MG63 (cell line): ENCODE data around the gene KIAA1328. TPM values are rescaled to one million over a fixed set of nuclear protein-coding genes. Genes with fewer than 3 reads are reported as not detected.

Experiments used
- DNase-seq: peaks from one replicate; pipeline ENCODE4 v3.0.0-alpha.2; 2020
- H3K27me3 ChIP-seq: fragments of 250-450 bp; sonication (Bioruptor Pico); 2 replicates; pipeline ENCODE4 v1.5.1; 2020; ENCODE audit warnings: mild to moderate bottlenecking, moderate library complexity
- H3K36me3 ChIP-seq: fragments of 250-450 bp; sonication (Bioruptor Pico); 2 replicates; pipeline ENCODE4 v1.5.1; 2020; ENCODE audit warnings: mild to moderate bottlenecking, moderate library complexity
- H3K4me3 ChIP-seq: fragments of 250-450 bp; sonication (Bioruptor Pico); 2 replicates; pipeline ENCODE4 v1.5.1; 2020; ENCODE audit warnings: mild to moderate bottlenecking, moderate library complexity
- H3K9me3 ChIP-seq: fragments of 250-450 bp; sonication (Bioruptor Pico); 2 replicates; pipeline ENCODE4 v1.5.1; 2020; ENCODE audit warnings: mild to moderate bottlenecking, moderate library complexity
- total RNA-seq: library from RNA; depleted of rRNA; stranded (reverse); fragments of >200 nt; shearing (Covaris generic); gene quantifications from 2 replicates; pipeline ENCODE4 v1.2.3, GENCODE V29; 2014; ENCODE audit warnings: low replicate concordance

The KIAA1328 gene
- total RNA-seq, 1 experiment from 2014 or later, result 2.4 TPM

DNA sequence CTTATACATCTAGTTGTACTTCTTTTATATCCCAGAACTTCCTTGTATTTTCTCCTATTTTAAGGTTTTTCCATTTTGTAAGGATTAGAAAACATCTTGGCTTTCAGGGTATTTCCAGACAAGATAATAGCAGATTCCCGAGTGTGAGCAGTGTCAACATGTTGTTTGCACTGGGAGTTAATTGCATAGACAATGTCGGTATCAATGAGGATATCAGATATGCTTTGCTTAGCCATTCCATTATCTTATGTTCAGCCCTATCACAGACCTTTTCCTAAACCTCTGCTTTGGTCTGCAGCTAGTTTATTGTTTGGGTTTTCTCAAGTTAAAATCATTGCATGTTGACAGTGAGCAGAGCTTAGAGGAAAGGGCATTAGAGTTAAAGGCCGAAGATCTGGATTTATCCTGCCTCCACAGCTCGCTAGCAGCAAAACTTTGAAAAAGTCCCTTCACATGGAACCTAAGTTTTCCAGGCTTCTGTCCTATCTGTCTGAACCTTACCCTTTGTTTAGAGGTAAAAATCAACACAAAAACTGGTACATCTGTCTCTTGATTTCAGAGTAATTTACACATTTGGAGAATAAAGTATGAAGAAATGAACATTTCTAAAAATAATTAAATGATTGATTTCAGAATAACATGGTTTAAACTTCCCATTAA, 355.4 kb downstream of the KIAA1328 start:
- H3K9me3 ChIP-seq, result no peaks in the 10 kb centered on the region
- no peak overlapping the region for H3K4me3 ChIP-seq
- H3K36me3 ChIP-seq, result no peaks in the 10 kb centered on the region
- H3K27me3 ChIP-seq, result no peaks in the 10 kb centered on the region
- DNase-seq, result no peak

DNA sequence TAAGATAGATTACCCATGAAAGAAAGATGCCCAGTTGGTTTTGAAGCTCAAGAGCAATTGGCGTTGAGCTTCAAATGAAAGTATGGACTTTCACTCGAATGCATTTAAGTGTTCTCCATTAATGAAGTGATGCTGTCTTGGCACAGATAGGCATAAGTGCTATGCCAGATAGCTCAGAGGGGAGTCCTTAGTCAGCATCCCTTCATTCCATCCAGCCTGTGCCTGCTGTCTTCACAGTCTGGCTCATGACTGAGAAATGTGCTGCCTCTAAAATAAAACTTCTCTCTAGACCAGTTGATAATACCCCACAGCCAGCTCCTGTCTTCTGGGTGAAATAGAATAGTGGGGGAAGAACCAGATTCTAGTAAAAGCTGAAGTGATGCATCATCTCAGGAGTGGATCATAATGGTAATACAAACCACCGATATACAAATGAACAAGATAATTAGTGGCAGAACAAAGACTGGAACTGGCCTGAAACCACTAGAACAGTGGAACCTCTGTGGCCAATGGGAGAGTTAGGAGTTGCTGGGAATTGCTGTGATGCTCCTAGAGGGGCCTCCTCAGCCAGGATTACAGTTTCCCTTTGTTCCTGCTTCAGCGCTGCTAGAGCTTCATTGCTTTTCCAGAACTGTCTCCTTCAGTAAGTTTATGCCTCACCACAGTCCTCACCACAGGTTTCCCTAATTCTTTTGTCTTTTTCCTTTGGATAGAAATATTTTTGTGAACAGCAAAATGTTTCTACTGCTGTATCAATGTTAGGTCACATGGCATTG, 359.3 kb downstream of the KIAA1328 start:
- no peak overlapping the region for H3K4me3 ChIP-seq
- DNase-seq, result peak; percentile 63
- H3K9me3 ChIP-seq, result no peaks in the 10 kb centered on the region
- H3K36me3 ChIP-seq, result no peaks in the 10 kb centered on the region
- no peaks in the 10 kb centered on the region for H3K27me3 ChIP-seq

DNA sequence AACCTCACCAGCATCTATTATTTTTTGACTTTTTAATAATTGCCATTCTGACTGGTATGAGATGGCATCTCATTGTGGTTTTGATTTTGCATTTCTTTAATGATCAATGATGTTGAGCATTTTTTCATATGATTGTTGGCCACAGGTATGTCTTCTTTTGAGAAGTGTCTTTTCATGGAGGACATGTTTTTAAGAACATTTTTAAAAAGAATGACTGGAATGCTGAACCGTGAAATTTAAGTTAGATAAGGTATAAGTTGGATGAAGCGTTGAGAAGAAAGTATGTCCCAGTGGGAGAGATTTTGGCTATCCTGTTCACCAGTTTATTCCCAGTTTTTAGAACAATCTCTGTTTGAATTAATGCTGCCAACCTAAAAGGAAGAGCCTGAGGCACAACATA, 370.8 kb downstream of the KIAA1328 start:
- Histone ChIP-seq H3K27me3 (no peaks in the 10 kb centered on the region), H3K36me3 (no peaks in the 10 kb centered on the region), H3K9me3 (no peaks in the 10 kb centered on the region), H3K4me3 (no peak overlapping the region)
- no peak for DNase-seq

DNA sequence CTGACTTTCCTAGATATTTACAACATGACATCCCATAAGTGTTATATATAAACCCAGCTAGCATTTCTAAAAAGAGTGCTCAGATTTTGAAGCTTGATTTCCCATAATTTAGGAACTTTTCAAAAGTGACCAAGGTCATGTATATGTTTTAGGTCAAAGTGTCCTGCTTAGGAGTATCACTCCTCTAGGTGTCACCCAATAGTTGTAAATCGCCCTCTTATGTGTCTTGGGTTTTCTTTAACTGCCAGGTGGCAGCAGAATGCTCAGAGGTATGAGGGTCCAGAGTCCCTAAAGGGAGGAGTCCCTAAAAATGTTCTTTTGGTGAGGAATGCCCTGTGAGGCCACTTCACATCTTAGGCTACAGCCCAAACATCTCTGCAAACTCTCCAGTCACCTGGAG, 378.4 kb downstream of the KIAA1328 start:
- Histone ChIP-seq H3K36me3 (no peaks in the 10 kb centered on the region), H3K27me3 (no peaks in the 10 kb centered on the region), H3K9me3 (no peaks in the 10 kb centered on the region), H3K4me3 (no peak overlapping the region)
- no peak for DNase-seq

DNA sequence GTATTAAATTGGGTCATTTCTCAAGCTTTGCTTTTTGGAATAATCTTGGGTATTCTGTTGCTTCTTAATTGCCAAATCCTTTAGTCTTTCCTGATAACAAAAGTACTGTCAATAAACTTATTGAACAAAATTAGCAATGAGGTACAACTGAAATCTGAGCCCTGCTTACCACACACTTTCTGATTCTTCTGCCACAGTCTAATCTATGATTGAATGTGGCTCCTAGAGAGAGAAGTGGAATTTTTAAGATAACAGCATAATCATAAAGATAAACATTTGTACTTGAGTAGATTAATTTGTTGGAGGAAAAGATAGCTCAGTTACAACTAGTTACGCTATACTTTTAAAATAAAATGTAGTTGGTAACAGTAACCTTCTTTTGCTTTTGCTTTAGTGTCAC, 381.9 kb downstream of the KIAA1328 start:
- Histone ChIP-seq H3K4me3 (no peak overlapping the region), H3K27me3 (no peaks in the 10 kb centered on the region)
- no peak for DNase-seq

DNA sequence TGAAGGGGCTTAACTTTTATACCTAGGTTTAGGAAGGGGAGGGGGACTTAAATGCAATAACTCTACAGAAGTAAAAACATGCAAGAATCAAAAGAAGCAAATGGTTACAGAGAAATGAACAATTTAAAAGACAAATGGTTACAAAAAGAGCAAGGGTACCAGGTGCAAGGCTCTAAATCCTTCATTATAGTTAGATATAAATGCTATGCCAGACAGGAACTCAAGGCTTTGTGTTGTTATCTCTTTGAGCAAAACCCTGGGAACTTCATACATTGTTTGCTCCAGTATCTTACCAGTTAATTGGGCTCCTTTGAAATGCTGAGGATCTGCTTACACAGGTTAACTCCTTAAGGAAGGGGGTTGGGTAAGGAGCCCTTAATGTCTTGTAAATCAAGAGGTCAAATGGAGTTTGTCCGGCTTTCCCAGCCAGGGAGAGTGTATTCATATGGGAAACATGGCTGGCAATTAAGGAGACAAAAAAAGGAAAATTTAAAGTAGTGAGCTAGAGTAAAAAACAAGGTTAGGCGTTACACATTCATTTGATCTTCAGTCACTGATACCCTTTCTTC, 389.2 kb downstream of the KIAA1328 start:
- DNase-seq, result no peak
- no peaks in the 10 kb centered on the region for H3K36me3 ChIP-seq
- H3K4me3 ChIP-seq, result no peak overlapping the region
- H3K27me3 ChIP-seq, result no peaks in the 10 kb centered on the region
- no peaks in the 10 kb centered on the region for H3K9me3 ChIP-seq

More for the DNA sequence above, 381.9 kb downstream of the KIAA1328 start:
- H3K9me3 ChIP-seq, result no peaks in the 10 kb centered on the region
- no peaks in the 10 kb centered on the region for H3K36me3 ChIP-seq

DNA sequence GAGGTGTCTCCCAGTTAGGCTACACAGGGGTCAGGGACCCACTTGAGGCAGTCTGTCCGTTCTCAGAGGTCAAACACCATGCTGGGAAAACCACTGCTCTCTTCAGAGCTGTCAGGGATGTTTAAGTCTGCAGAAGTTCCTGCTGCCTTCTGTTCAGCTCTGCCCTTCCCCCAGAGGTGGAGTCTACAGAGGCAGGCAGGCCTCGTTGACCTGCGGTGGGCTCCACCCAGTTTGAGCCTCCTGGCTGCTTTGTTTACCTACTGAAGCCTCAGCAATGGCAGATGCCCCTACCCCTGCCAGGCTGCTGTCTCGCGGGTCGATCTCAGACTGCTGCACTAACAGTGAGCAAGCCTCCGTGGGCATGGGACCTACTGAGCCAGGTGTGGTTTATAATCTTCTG, 390.3 kb downstream of the KIAA1328 start:
- H3K9me3 ChIP-seq, result no peaks in the 10 kb centered on the region
- no peaks in the 10 kb centered on the region for H3K36me3 ChIP-seq
- H3K4me3 ChIP-seq, result no peak overlapping the region
- no peak for DNase-seq
- no peaks in the 10 kb centered on the region for H3K27me3 ChIP-seq

DNA sequence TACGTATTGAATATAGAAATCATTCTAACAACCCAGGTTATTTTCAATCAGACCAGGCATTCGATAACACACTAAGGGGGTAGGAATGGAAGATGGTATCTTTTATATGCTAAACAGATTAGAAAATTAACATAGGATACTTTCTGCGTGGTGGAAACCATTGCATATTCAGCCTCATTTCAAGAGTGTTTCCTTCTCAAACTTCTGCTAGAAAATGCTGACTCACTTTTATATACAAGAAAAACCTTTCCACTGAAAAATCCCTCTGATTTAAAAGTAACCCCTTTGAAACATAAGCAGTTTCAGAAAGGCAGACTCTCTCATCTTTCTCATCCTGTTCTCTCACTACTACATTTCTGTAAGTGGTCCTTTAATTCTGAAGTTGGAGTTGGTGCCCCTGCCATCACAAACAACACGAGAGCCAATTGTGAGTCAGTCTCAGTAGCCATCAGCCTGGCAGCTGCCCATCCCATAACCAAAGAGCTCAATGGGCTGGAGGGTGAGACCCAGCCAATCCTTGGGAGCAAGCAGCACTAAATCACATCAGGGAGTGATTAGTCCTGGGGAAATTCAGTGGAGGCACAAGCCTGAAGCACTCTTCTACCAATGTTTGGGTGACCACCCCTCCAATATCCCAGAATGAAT, 393.5 kb downstream of the KIAA1328 start:
- H3K36me3 ChIP-seq, result no peaks in the 10 kb centered on the region
- H3K27me3 ChIP-seq, result no peaks in the 10 kb centered on the region
- H3K9me3 ChIP-seq, result no peaks in the 10 kb centered on the region
- no peak overlapping the region for H3K4me3 ChIP-seq
- peak; percentile 86 for DNase-seq

DNA sequence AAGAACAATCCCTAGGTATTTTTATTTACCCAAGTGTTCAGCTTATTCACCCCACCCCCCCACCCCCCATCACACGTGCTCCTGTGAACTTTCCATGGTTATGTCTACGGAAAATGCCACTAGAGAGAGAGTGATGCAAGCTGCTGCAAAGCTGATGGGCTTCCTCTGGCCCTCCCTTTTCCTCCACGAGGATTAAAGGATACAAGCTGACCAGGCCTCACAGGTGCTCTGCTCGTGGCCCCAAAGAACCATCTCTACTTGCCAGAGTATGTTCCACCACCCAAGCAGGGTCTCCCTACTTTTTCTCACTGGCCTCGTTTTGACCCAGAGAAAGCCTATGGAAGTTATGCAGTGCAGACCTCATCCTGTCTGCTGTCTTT, 394.1 kb downstream of the KIAA1328 start:
- peak; percentile 21 for DNase-seq
- Histone ChIP-seq H3K9me3 (no peaks in the 10 kb centered on the region), H3K4me3 (no peak overlapping the region), H3K36me3 (no peaks in the 10 kb centered on the region), H3K27me3 (no peaks in the 10 kb centered on the region)

DNA sequence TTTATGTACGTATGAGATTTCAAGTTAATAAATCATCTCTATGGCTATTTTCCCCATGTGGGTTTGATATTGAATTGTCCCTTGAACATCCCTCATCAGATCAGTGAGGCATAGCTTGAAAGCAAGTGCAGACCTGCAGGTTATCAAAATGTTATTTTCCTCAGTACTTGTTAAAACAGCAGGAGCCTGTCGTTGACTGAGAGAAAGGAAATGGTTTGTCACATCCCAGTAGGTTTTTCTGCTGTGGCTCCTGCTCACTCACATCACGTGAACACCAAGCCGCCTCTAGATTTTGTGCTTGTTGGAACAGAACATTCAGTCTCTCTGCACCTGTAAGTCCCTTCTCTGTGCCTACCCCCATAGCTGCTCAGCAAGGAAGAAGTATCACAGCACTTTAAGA, 396.4 kb downstream of the KIAA1328 start:
- H3K27me3 ChIP-seq, result no peaks in the 10 kb centered on the region
- no peaks in the 10 kb centered on the region for H3K9me3 ChIP-seq
- H3K36me3 ChIP-seq, result no peaks in the 10 kb centered on the region
- H3K4me3 ChIP-seq, result no peak overlapping the region
- DNase-seq, result no peak

DNA sequence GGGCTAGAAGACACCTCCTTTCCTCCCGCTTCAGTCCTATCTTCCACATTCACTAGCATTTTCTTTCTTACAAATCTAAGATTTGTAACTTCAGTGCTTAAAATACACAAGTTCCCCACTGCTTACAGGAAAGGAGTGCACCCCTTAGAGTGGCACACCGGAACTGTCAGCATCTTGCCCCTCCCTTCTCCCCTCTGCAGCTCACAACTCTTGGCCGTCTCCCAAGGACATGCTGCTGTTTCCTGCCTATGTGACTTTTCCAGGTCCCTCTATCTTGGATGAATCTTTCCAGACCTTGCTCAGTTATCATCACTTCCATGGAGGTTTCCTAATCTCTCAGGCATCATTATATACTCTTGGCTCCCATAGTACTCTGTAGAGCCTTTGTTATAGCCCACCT, 401.8 kb downstream of the KIAA1328 start:
- H3K36me3 ChIP-seq, result no peaks in the 10 kb centered on the region
- H3K4me3 ChIP-seq, result no peak overlapping the region
- no peaks in the 10 kb centered on the region for H3K9me3 ChIP-seq
- DNase-seq, result no peak
- H3K27me3 ChIP-seq, result no peaks in the 10 kb centered on the region

DNA sequence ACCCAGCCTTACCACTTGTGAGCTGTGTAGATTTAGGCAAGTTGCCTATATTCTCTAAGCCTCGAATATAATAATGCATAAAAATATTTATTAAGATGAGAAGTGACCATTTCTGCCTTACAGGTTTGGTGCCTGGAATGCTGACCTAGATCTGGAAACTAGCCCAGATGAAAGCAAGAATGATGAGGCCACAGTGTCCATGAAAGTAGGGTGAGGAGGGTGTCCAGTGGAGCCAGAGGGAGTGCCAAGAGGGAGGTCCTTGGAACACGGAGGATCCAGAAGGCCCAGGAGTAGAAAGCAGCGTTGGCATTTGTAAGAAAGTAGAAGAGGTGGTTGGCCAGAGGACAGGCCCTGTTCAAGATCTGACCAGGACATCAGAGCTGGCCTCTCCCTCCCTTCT, 402.3 kb downstream of the KIAA1328 start:
- H3K9me3 ChIP-seq, result no peaks in the 10 kb centered on the region
- no peaks in the 10 kb centered on the region for H3K36me3 ChIP-seq
- no peaks in the 10 kb centered on the region for H3K27me3 ChIP-seq
- DNase-seq, result no peak
- no peak overlapping the region for H3K4me3 ChIP-seq

DNA sequence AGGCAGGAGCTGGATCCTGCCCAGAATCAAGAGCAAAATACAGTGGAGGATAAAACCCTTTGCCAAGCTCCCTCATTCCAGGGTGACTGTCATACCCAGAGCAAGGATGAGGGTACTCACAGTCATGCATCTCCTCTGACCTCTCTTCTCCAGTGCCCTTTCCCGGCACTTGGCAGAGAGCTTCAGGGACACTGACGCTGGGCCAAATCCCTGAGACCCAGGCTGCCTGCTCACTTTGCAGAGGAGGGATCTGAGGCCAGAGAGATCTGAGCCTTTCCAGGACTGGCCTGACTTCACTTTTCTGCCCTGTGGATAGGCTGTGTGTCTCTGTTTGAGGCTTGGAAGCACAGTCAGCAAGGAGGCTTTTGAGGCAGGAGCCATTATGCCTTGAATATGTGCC, 406.7 kb downstream of the KIAA1328 start:
- no peaks in the 10 kb centered on the region for H3K9me3 ChIP-seq

DNA sequence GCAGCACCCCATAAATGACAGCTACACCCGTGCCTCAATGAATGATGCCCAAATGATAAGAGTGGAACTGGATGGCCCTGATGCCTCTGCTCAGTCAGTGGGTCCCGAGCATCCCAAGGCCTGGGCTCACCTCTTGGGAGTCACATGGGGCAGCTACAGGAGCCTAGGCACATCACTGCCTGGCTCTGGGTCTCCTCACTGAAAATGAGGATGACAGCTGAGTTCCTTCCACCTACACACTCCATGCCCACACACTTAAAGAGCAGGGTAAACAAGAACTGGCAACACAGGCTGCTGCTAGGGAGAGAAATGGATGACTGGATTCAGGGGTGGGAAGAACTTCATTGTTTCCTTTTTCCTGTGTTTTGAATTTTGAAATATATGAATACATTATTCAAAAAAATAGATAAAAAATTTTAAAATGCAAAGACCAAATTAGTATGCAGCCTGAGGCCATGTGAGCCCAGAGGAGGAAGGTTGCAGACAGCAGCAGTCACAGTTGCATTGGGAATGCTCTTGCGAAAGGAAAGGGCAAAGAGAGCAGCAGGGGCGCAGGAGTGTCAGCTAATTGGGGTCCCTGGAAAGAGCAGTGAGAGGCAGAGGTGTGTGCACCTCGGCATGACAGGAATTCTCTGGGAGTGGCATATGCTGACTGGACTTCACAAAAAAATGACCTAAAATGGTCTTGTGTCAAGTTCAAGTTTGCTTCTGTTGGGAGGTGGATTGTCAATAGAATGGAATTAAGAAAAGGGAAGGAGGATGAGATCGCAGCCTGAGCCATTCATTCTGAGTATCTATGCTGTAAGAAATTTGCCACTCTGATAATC, 409.6 kb downstream of the KIAA1328 start:
- no peak overlapping the region for H3K4me3 ChIP-seq
- no peak for DNase-seq
- no peaks in the 10 kb centered on the region for H3K9me3 ChIP-seq
- no peaks in the 10 kb centered on the region for H3K36me3 ChIP-seq
- H3K27me3 ChIP-seq, result no peaks in the 10 kb centered on the region

More for the DNA sequence above, 406.7 kb downstream of the KIAA1328 start:
- no peak for DNase-seq
- Histone ChIP-seq H3K36me3 (no peaks in the 10 kb centered on the region), H3K27me3 (no peaks in the 10 kb centered on the region), H3K4me3 (no peak overlapping the region)

DNA sequence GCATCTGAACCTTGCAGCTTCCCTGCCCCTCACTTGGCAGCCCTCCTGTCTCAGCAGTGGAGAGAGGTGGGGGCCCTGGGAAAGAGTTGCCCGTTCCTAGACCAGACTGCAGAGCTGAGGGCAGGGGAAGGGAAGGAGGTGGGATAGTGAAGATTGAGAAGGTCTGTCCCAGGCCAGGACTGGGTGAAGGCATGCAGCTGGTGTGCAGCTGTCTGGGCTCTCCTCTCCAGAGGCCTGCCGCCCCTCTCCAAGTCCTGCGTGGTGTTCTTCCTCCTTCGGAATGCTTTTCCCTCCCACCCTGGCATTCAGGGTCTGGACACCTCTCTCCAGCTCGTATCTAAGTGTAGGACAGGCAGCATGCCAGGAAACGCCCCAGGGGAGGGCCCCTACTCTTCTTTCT, 413.2 kb downstream of the KIAA1328 start:
- H3K4me3 ChIP-seq, result no peak overlapping the region
- no peak for DNase-seq
- H3K36me3 ChIP-seq, result no peaks in the 10 kb centered on the region
- no peaks in the 10 kb centered on the region for H3K27me3 ChIP-seq
- no peaks in the 10 kb centered on the region for H3K9me3 ChIP-seq

DNA sequence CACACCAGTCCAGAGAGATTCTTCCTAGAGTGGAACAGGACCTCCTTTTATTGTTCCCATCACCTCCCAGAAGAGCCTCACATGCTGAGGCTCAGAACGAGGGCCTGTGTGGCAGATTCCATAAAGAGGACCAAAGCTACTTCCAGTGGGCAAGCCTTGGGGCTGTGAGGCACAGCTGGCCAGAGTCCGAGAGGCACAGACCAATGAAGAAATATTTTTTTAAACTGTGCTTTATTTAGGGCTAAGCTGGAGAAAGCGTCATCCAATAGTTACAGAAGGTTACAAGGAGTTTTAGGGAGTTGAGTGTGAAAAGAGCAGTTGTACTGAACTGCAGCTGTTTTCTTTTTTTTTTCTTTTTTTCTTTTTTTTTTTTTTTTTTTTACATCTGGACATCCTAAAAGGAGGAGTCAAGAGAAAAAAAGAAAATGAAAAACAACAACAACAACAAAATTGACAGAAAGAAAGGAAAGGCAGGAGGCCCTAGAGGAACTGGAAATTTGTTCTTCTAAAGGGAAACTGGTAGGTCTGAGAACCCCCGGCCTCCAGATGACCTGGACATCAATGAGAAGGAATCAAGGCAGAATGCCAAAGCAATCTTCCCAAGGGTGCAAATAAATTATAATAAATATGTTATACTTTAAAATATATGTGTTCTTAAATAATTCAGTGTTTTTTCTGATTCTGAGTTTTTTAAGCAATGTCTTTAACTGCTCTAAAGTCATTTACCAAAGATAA, 414.1 kb downstream of the KIAA1328 start:
- DNase-seq, result no peak
- H3K9me3 ChIP-seq, result no peaks in the 10 kb centered on the region
- H3K27me3 ChIP-seq, result no peaks in the 10 kb centered on the region
- H3K4me3 ChIP-seq, result no peak overlapping the region
- no peaks in the 10 kb centered on the region for H3K36me3 ChIP-seq
